Measurements from ENCODE around the gene C16orf90.

The C16orf90 gene

DNA sequence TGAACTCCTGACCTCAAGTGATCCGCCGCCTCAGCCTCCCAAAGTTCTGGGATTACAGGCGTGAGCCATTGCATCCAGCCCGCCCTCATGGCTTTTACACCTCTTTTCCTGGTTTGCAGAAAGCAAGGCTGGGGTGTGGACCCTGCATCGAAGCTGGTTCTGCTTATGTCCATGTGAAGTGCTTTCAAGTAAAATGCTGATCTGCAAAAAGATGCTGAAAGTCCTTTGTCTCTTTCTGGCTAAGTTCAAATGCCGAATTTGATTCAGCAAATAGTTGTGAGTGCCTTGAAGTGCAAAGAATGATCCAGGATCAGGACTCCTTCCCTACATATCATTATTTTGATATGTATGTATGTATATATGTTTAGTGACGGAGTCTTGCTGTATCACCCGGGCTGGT, 34.7 kb downstream of the C16orf90 start:
- H3K27ac ChIP-seq, result peak overlapping the region; percentile 98
- TF ChIP-seq, protein P1, sequence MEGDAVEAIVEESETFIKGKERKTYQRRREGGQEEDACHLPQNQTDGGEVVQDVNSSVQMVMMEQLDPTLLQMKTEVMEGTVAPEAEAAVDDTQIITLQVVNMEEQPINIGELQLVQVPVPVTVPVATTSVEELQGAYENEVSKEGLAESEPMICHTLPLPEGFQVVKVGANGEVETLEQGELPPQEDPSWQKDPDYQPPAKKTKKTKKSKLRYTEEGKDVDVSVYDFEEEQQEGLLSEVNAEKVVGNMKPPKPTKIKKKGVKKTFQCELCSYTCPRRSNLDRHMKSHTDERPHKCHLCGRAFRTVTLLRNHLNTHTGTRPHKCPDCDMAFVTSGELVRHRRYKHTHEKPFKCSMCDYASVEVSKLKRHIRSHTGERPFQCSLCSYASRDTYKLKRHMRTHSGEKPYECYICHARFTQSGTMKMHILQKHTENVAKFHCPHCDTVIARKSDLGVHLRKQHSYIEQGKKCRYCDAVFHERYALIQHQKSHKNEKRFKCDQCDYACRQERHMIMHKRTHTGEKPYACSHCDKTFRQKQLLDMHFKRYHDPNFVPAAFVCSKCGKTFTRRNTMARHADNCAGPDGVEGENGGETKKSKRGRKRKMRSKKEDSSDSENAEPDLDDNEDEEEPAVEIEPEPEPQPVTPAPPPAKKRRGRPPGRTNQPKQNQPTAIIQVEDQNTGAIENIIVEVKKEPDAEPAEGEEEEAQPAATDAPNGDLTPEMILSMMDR (conservative IDR thresholded peaks at IDR 0.05), result no peak

DNA sequence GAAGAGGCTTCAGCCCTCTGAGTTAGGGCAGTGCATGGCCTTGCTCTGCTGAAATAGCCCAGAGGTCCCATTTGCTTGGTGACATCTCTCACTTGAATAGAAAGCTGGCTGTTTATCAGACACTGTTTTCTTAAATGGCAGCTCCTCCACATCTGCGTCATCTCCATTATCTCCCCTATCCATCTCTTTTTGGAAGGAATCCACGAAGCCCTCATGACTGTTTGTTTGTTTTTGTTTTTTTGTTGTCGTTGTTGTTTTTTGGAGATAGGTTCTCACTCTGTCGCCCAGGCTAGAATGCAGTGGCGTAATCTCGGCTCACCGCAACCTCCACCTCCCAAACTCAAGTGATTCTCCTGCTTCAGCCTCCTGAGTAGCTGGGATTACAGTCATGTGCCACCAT, 35.2 kb downstream of the C16orf90 start:
- H3K27ac ChIP-seq, result peak overlapping the region; percentile 98
- TF ChIP-seq, protein P1 (conservative IDR thresholded peaks at IDR 0.05), result no peak

DNA sequence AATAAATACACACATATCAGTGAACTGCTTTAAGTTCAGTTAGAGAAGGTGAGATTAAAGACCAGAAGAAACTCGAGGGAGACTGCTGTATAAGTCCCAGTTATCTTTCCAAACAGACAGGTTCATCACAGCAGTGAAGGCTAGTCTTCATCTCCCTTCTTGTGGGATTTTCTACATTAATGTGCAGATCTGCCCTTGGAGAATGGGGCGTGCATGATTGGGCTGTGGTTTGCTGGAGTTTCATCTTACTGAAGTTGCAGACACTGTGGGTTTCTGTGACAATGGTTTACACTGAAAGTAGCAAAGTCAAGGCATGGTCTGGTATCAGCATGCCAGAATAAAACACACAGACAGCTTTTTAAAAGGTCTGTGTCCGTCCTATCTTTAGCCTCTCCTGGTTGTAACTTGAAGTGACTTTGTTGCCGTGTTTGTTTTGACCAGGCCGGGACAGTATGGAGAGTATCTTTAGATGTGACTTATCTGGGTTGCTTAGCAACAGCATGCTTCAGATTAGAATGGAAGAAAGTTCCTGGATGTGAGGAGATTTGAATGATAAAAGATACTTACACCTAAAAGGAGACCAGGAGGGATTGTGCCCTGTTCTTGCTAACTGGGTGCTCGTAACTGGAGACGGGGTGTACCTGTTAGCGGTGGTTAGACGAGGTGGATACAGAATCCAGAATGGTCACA, 35.7 kb downstream of the C16orf90 start:
- TF ChIP-seq, protein P1 (conservative IDR thresholded peaks at IDR 0.05), result no peak
- H3K27ac ChIP-seq, result peak overlapping the region; percentile 98

DNA sequence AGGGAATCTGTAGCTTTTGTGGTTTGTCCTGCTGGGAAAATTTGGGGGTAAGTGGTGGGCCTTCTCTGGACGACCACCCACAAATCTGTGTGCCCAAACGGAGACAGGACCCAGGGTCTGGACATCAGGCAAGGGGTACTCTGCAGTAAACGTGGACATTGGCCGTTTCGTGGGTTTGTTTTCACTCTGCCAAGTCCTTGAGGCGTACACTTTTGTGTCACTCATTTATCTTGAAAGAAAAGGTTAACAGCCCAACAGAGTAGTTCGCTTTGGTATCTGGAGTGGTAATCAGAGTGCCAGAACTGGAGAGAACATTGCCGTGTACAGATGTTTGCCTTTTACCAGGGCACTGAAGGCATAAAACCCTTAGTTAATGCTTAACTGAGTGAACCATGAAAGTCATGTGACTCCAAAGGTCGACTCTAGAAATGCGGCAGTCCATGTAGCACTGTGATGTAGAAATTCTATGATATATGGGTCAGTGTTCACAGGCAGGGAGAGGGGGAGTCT, 36.4 kb downstream of the C16orf90 start:
- H3K27ac ChIP-seq, result peak overlapping the region; percentile 98
- TF ChIP-seq, protein P1 (conservative IDR thresholded peaks at IDR 0.05), result no peak

DNA sequence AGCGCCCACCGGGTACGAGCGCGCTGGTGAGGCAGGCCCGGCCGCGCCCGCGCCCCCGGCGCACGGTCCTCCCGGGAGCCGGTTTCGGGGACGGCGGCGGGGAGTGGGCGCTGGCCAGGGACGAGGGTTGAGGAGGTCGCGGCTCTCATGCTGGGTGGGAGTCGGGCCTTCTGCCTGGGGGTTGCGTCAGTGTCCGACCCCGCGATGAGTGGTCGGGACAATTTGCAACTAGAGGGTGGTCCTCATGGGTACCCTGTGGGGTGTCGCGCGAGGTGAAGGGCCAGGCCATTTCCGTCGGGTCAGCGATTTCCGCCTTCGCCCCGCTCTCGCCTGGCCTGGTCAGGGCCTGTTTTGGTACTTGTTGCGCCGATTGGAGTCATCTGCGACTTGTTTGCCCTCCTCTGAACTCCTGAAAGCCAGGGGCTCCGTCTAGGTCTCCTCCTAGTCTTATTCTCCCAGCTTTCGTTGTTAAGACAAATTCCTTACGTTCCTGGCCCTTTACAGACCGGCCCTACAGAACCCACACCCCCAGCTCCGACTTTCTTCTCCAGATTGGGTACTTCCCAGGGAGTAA, 36.9 kb downstream of the C16orf90 start:
- H3K27ac ChIP-seq, result peak overlapping the region; percentile 98
- TF ChIP-seq, protein P1 (conservative IDR thresholded peaks at IDR 0.05), result no peak

DNA sequence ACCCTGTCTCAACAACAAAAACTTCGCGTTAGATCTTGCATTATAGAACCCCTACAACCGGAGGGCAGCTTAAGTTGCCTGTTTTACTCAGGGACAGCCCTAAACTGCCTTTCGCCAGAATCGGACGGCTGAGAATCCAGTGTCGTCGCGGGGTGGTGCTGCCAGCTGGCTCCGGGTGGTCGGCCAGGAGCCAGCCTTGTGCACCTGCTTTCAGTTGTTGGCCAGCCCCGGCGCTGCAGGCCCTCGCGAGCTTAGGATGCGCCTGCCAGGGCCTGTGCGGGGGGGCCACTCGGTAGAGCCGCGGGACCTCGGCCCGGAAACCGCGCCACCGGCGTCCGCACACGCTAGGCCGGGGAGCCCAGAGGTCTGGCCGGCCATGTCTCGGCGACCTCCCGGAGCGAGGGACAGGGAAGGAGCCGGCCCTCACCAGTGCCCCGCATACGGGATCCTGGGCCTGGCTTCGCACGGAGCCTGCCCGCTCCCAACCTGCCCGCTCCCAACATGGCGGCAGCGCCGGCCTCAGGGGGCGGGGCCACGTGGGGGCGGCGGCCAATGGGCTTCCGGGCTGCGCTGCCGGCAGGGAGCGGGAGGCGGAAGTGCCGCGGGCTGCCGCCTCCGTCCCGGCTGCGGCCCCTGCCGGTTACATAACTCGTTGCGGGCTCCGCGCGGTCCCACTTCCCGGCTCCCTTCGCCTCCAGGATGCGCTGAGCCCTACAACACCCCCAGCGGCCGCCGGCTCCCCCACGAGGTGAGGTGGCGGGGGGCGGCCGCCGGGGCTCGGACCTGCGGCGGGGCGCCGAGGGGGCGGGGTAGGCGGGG, 37.6 kb downstream of the C16orf90 start:
- TF ChIP-seq, protein P1 (conservative IDR thresholded peaks at IDR 0.05), result peak; percentile 51; the same call in 1 of the 2 replicates
- peak overlapping the region; percentile 98 for H3K27ac ChIP-seq

DNA sequence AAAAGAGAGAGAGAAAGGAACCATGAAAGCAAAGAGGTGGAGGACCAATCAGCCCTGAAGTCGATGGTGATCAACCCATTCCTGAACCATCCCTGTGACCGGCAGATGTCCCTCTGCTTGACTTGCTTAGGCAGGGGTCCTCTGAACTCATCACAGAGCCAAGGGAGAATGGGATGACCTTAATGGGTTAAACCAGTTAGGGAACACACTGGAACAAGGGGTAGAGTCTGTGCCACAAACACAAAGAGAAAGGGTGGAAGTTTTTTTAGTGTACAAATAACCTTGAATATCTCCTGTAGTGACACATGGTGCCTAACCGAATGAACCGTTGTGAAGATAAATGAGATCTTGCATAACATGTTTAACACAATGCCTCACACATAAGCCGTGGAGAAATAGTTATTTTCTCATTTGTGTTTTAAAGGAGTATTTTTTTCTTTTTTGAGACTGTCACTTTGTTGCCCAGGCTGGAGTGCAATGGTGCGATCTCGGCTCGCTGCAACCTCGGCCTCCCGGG, 40.6 kb downstream of the C16orf90 start:
- no peak overlapping the region for H3K27ac ChIP-seq
- TF ChIP-seq, protein P1 (conservative IDR thresholded peaks at IDR 0.05), result no peak

Data from VCaP (cell line).